IMR-90 (cell line): ENCODE results near the gene AKAP8L. TPM values are rescaled to one million over a fixed set of nuclear protein-coding genes. Genes with fewer than 3 reads are reported as not detected.

ENCODE experiments used
- ATAC-seq: fragments of 200-7000 bp; cut with Tn5 transposase; 2 replicates; pipeline ENCODE4 v1.9.1; 2020; ENCODE audit warnings: low read depth, mild to moderate bottlenecking, moderate library complexity
- BruUV-seq: library from RNA; stranded (reverse); fragments of 400-500 nt; replicated peaks from 2 replicates; lab custom pipeline; 2021; lab: Mats Ljungman, UMichigan
- CTCF ChIA-PET: fragments of 300-600 bp; formaldehyde crosslinking; extraction: SDS; loops from one replicate; lab custom pipeline; 2021; ENCODE audit warnings: antibody characterized with exemption; lab: Yijun Ruan, JAX
- POLR2A ChIA-PET: fragments of 300-600 bp; sonication (Branson Sonifier 250); formaldehyde crosslinking; loops from one replicate; lab custom pipeline; 2022; ENCODE audit warnings: antibody characterized with exemption; ENCODE audit not compliant: unreplicated experiment; lab: Charles Lee
- DNase-seq: peaks from one replicate; pipeline ENCODE4 v3.0.0; 2013
- H2AFZ ChIP-seq: replicated peaks from 2 replicates; pipeline ENCODE3; 2013; ENCODE audit warnings: low read length, mild to moderate bottlenecking; ENCODE audit not compliant: poor library complexity
- H2AK5ac ChIP-seq: 2 replicates; pipeline ENCODE4 v1.6.1; 2013; ENCODE audit warnings: low read depth, low read length, inconsistent platforms
- H2AK9ac ChIP-seq: replicated peaks from 2 replicates; pipeline ENCODE3; 2013; ENCODE audit warnings: mild to moderate bottlenecking, low read depth, low read length, moderate library complexity; ENCODE audit not compliant: poor library complexity
- H2BK120ac ChIP-seq: 2 replicates; pipeline ENCODE4 v1.6.1; 2013; ENCODE audit warnings: low read depth, low read length, inconsistent platforms
- H2BK15ac ChIP-seq: 3 replicates; pipeline ENCODE4 v1.6.1; 2013; ENCODE audit warnings: low read depth, low read length, inconsistent platforms
- H2BK20ac ChIP-seq: 2 replicates; pipeline ENCODE4 v1.6.1; 2013; ENCODE audit warnings: low read depth, mild to moderate bottlenecking, inconsistent platforms, low read length, moderate library complexity
- H2BK5ac ChIP-seq: 2 replicates; pipeline ENCODE4 v1.6.1; 2013; ENCODE audit warnings: mild to moderate bottlenecking, low read depth, low read length, inconsistent platforms; ENCODE audit not compliant: poor library complexity, severe bottlenecking
- H3K14ac ChIP-seq: replicated peaks from 2 replicates; pipeline ENCODE4 v1.6.1; 2013; ENCODE audit warnings: low read depth, low read length, inconsistent platforms
- H3K18ac ChIP-seq: 2 replicates; pipeline ENCODE4 v1.6.1; 2013; ENCODE audit warnings: low read depth, low read length, control low read depth
- H3K23ac ChIP-seq: 2 replicates; pipeline ENCODE4 v1.6.1; 2013; ENCODE audit warnings: low read depth, low read length, inconsistent platforms
- H3K27ac ChIP-seq: 2 replicates; pipeline ENCODE4 v1.5.1; 2013; ENCODE audit warnings: mild to moderate bottlenecking, control low read depth, low read length; ENCODE audit not compliant: insufficient read depth
- H3K27me3 ChIP-seq: 2 replicates; pipeline ENCODE4 v1.6.1; 2013; ENCODE audit warnings: low read length; ENCODE audit not compliant: control insufficient read depth, insufficient read depth
- H3K36me3 ChIP-seq: 2 replicates; pipeline ENCODE4 v1.6.1; 2013; ENCODE audit warnings: low read length, mixed read lengths; ENCODE audit not compliant: control insufficient read depth, insufficient read depth
- H3K4ac ChIP-seq: 2 replicates; pipeline ENCODE4 v1.6.1; 2013; ENCODE audit warnings: low read depth, low read length, inconsistent platforms
- H3K4me1 ChIP-seq: 2 replicates; pipeline ENCODE4 v1.6.1; 2013; ENCODE audit warnings: low read length, mixed read lengths; ENCODE audit not compliant: control insufficient read depth, insufficient read depth
- H3K4me2 ChIP-seq: 2 replicates; pipeline ENCODE4 v1.6.1; 2013; ENCODE audit warnings: low read depth, mild to moderate bottlenecking, control low read depth, low read length, moderate library complexity
- H3K4me3 ChIP-seq: 2 replicates; pipeline ENCODE4 v1.5.1; 2013; ENCODE audit warnings: low read depth, mild to moderate bottlenecking, control low read depth, low read length, moderate library complexity; ENCODE audit not compliant: insufficient read depth
- H3K56ac ChIP-seq: 2 replicates; pipeline ENCODE4 v1.6.1; 2013; ENCODE audit warnings: low read length, inconsistent platforms; ENCODE audit not compliant: insufficient read depth; ENCODE audit errors: extremely low read depth
- H3K79me1 ChIP-seq, 2 experiments: 2 replicates each; pipeline ENCODE4 v1.6.1; 2013; ENCODE audit warnings: low read length in 2 of 2, inconsistent platforms in 1 of 2, low read depth in 1 of 2
- H3K9ac ChIP-seq: 2 replicates; pipeline ENCODE4 v1.6.1; 2013; ENCODE audit warnings: low read depth, low read length, control low read depth
- H3K9me1 ChIP-seq: 2 replicates; pipeline ENCODE4 v1.6.1; 2013; ENCODE audit warnings: low read length, inconsistent platforms; ENCODE audit not compliant: insufficient read depth
- H3K9me3 ChIP-seq: 2 replicates; pipeline ENCODE4 v1.6.1; 2013; ENCODE audit warnings: low read length; ENCODE audit not compliant: control insufficient read depth, insufficient read depth
- H4K20me1 ChIP-seq: 2 replicates; pipeline ENCODE4 v1.6.1; 2013; ENCODE audit warnings: low read length, inconsistent platforms; ENCODE audit not compliant: insufficient read depth
- H4K5ac ChIP-seq: 2 replicates; pipeline ENCODE4 v1.6.1; 2013; ENCODE audit warnings: mild to moderate bottlenecking, low read depth, low read length, control low read depth
- H4K8ac ChIP-seq, 2 experiments: 2 replicates each; pipeline ENCODE4 v1.6.1; 2013; ENCODE audit warnings: low read depth in 2 of 2, low read length in 2 of 2, control low read depth in 1 of 2, inconsistent platforms in 1 of 2
- H4K91ac ChIP-seq: 2 replicates; pipeline ENCODE4 v1.6.1; 2013; ENCODE audit warnings: low read depth, low read length, inconsistent platforms; ENCODE audit not compliant: insufficient read depth
- BHLHE40 ChIP-seq: fragments of 150-350 bp; IDR thresholded peaks from 2 replicates; pipeline ENCODE4 v1.6.1; 2016; ENCODE audit warnings: mild to moderate bottlenecking, low read depth, low read length
- CEBPB ChIP-seq: IDR thresholded peaks from 2 replicates; pipeline ENCODE4 v1.6.1; 2012; ENCODE audit warnings: low read depth, low read length, improper control_type of control experiment
- CHD1 ChIP-seq: IDR thresholded peaks from 2 replicates; pipeline ENCODE4 v1.6.1; 2012; ENCODE audit warnings: low read depth, low read length, improper control_type of control experiment
- CTCF ChIP-seq: conservative IDR thresholded peaks from 2 replicates; pipeline ENCODE4 v1.5.1; 2012; ENCODE audit warnings: mild to moderate bottlenecking, low read depth, low read length, improper control_type of control experiment
- FOS ChIP-seq: fragments of 150-350 bp; IDR thresholded peaks from 2 replicates; pipeline ENCODE4 v1.6.1; 2016; ENCODE audit warnings: low read depth, low read length
- MAFK ChIP-seq: IDR thresholded peaks from 2 replicates; pipeline ENCODE4 v1.6.1; 2012; ENCODE audit warnings: low read depth, low read length, improper control_type of control experiment
- MAZ ChIP-seq: IDR thresholded peaks from 2 replicates; pipeline ENCODE4 v1.6.1; 2012; ENCODE audit warnings: low read depth, mild to moderate bottlenecking, low read length, improper control_type of control experiment, moderate library complexity, borderline replicate concordance
- MXI1 ChIP-seq: IDR thresholded peaks from 2 replicates; pipeline ENCODE4 v1.6.1; 2012; ENCODE audit warnings: low read depth, mild to moderate bottlenecking, low read length, moderate library complexity, borderline replicate concordance
- NFE2L2 ChIP-seq: fragments of 150-350 bp; IDR thresholded peaks from 2 replicates; pipeline ENCODE4 v1.6.1; 2016; ENCODE audit warnings: low read depth, mild to moderate bottlenecking, low read length
- POLR2A ChIP-seq: IDR thresholded peaks from 2 replicates; pipeline ENCODE4 v1.6.1; 2012; ENCODE audit warnings: mild to moderate bottlenecking, low read depth, low read length
- RCOR1 ChIP-seq: IDR thresholded peaks from 2 replicates; pipeline ENCODE4 v1.6.1; 2012; ENCODE audit warnings: mild to moderate bottlenecking, low read length, improper control_type of control experiment; ENCODE audit not compliant: insufficient replicate concordance
- RFX5 ChIP-seq: IDR thresholded peaks from 2 replicates; pipeline ENCODE4 v1.8.0; 2012; ENCODE audit warnings: low read depth, mild to moderate bottlenecking, low read length, moderate library complexity
- SMC3 ChIP-seq: fragments of 150-350 bp; IDR thresholded peaks from 2 replicates; pipeline ENCODE4 v1.6.1; 2016; ENCODE audit warnings: low read depth, mild to moderate bottlenecking, antibody characterized with exemption, low read length, moderate library complexity
- USF2 ChIP-seq: fragments of 150-350 bp; IDR thresholded peaks from 2 replicates; pipeline ENCODE4 v1.6.1; 2017; ENCODE audit warnings: mild to moderate bottlenecking, antibody characterized with exemption, low read length, low read depth
- WGBS, 2 experiments: methylation state at CpG; one replicate each; pipeline versions ENCODE4 v1.1.5 to v1.1.7; 2013; ENCODE audit warnings: missing lambda C conversion rate in 2 of 2; ENCODE audit not compliant: insufficient read length in 1 of 2; ENCODE audit errors: extremely low coverage in 2 of 2; 5-methylcytosine and 5-hydroxymethylcytosine counted together
- dilution Hi-C: fragments of 300-500 bp; cut with HindIII; formaldehyde crosslinking; loops from one replicate; pipeline ENCODE4 v1.14.3; 2018; ENCODE audit warnings: low sequenced_read_pairs; ENCODE audit not compliant: unreplicated experiment
- in situ Hi-C: fragments of 300-500 bp; cut with MboI; formaldehyde crosslinking; loops from 3 replicates; pipeline ENCODE4 v1.14.3; 2019; ENCODE audit warnings: low sequenced_read_pairs, inconsistent platforms, mixed read lengths
- intact Hi-C: fragments of 100-400 bp; cut with micrococcal nuclease; formaldehyde crosslinking; loops from 2 replicates; pipeline ENCODE4 v1.10.0; 2022
- polyA plus RNA-seq, 3 experiments: library from polyadenylated mRNA; depleted of rRNA; stranded (reverse); fragments of >200 nt; gene quantifications; 2 replicates each; pipeline ENCODE4 v1.2.3, GENCODE V29; 2012; ENCODE audit warnings: low replicate concordance in 1 of 3
- total RNA-seq: library from RNA; depleted of rRNA; stranded (reverse); fragments of >200 nt; gene quantifications from 2 replicates; pipeline ENCODE4 v1.2.3, GENCODE V29; 2012

AKAP8L gene
- total and polyA plus RNA-seq, 2 of the 4 experiments (the other 2 are of a cell fraction), result 43.1 to 44.6 TPM

DNA sequence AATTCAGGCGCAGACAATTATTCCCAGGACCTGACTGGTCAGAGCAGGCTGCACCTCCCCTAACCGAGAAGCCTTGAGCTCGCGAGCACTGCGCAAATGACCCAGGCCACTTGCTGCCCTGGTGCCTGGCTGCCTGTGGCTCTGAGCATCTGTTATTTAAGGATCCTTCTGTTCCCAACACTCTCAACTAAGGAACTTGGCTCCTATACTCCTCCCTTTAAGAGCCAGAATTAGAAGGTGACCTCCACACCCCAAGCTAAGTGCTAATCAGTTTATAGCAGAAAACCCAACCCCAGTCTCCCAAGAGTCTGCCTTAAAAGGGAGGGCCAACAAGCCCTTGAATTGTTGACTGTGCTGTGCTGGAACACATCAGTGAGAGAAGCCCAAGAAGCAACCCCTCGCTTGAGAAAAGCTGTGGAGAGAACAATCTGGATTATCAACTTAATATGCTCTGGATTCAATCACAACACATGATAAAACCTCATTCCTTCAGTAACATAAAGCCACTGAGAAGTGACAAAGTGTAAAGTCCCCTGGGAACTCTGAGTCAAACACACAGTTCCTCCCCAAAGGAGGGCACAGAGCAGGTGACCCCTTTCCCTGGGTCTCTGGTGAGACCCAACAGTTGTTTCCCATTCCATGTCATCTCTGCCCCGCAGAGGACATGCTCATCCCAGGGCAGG, 14.6 kb downstream of the AKAP8L start (continued):
- TF ChIP-seq RFX5, result no peak

GRCh38 chr19:15403151-15403531, 15.6 kb downstream of the AKAP8L start:
- H3K4me3 ChIP-seq, result no peak overlapping the region
- DNase-seq (no peak), ATAC-seq (no peak)
- peaks cover 59% of the 10 kb centered on the region for H3K36me3 ChIP-seq
- no peak overlapping the region for H3K14ac ChIP-seq
- no peak overlapping the region for H3K23ac ChIP-seq
- H3K4ac ChIP-seq, result no peak overlapping the region
- H2AK9ac ChIP-seq, result peak overlapping the region; percentile 5
- no peak overlapping the region for H2AK5ac ChIP-seq
- peaks cover 5% of the 10 kb centered on the region; the same call in 1 of the 2 replicates for H3K4me1 ChIP-seq
- intact Hi-C loops (no loop called here), dilution Hi-C loops (no loop called here), in situ Hi-C loops (loop anchor here (25.0 kb wide), 1 partner anchor 784 kb away; the partner anchor contains the start of genes AP1M1 and FAM32A)
- no peak overlapping the region for H2BK20ac ChIP-seq
- no peak overlapping the region for H2BK5ac ChIP-seq
- CTCF ChIA-PET, result no interaction called here
- no peak overlapping the region for H3K56ac ChIP-seq
- no TSS peak for BruUV-seq
- H3K27ac ChIP-seq, result no peak overlapping the region
- H4K91ac ChIP-seq, result no peak overlapping the region
- peaks cover 84% of the 10 kb centered on the region for H4K20me1 ChIP-seq
- no peak overlapping the region for H2BK15ac ChIP-seq
- H2BK120ac ChIP-seq, result no peak overlapping the region
- H3K79me1 ChIP-seq, result peaks cover 3 to 73% of the 10 kb centered on the region in 2 experiments; a peak in 3 of 4 replicates
- POLR2A ChIA-PET, result no interaction called here
- H4K8ac ChIP-seq, result no peak overlapping the region
- H2AFZ ChIP-seq, result no peak overlapping the region
- no peaks in the 10 kb centered on the region for H3K27me3 ChIP-seq
- H4K5ac ChIP-seq, result no peak overlapping the region
- 87% methylated on average over 7 of the region's 10 CpGs; no CpG with 5 or more reads in 1 of the 2 experiments for WGBS, 2 experiments
- no peak overlapping the region for H3K9ac ChIP-seq
- no peaks in the 10 kb centered on the region; the same call in 1 of the 2 replicates for H3K9me1 ChIP-seq
- H3K4me2 ChIP-seq, result no peak overlapping the region
- no peak overlapping the region for H3K18ac ChIP-seq
- no peaks in the 10 kb centered on the region for H3K9me3 ChIP-seq
- TF ChIP-seq BHLHE40, result no peak
- TF ChIP-seq MXI1, result no peak
- TF ChIP-seq CEBPB, result no peak
- no peak for TF ChIP-seq RCOR1
- TF ChIP-seq CHD1, result no peak
- TF ChIP-seq SMC3, result no peak
- TF ChIP-seq CTCF, result no peak
- no peak for TF ChIP-seq FOS
- TF ChIP-seq NFE2L2, result no peak
- no peak for TF ChIP-seq MAFK
- no peak for TF ChIP-seq USF2
- TF ChIP-seq MAZ, result no peak
- no peak for TF ChIP-seq POLR2A
